ENCODE results near the gene DCAF12. TPM values are rescaled to one million over a fixed set of nuclear protein-coding genes. Genes with fewer than 3 reads are reported as not detected.

Gene DCAF12
- total and polyA plus RNA-seq, 2 of the 13 experiments (the other 11 are each of a cell fraction or from before 2014, with no cell fraction given): 26.8 to 37.4 TPM

- TF ChIP-seq CTCF (CRISPR knock-in tag; IDR thresholded peaks at IDR 0.05) (0 out of 2 replicates have a peak, but pooled peaks have one; percentile 4), TCF7 (IDR thresholded peaks at IDR 0.05; ENCODE audit: low read depth) (no peak), KDM3A (CRISPR knock-in tag; IDR thresholded peaks at IDR 0.05; ENCODE audit: low read depth) (no peak), ZNF468 (CRISPR knock-in tag; IDR thresholded peaks at IDR 0.05) (0 out of 2 replicates have a peak, but pooled peaks have one; percentile 61), ZHX1 (CRISPR knock-in tag; IDR thresholded peaks at IDR 0.05; ENCODE audit: low read depth) (peak; percentile 65; the same call in 1 of the 2 replicates), NONO (IDR thresholded peaks at IDR 0.05) (no peak), NONO (CRISPR knock-in tag; conservative IDR thresholded peaks at IDR 0.05) (peak; percentile 57; the same call in 1 of the 2 replicates), RBM39 (IDR thresholded peaks at IDR 0.05; ENCODE audit: low read depth, low read length, poor library complexity, severe bottlenecking) (peak; percentile 54), SIN3B (IDR thresholded peaks at IDR 0.05; ENCODE audit: low read length) (no peak), FOXA3 (CRISPR knock-in tag; IDR thresholded peaks at IDR 0.05) (no peak; the same call in 1 of the 2 replicates), NR2C2 (CRISPR knock-in tag; IDR thresholded peaks at IDR 0.05; ENCODE audit: borderline replicate concordance) (peak; percentile 81), AKAP8 (CRISPR knock-in tag; IDR thresholded peaks at IDR 0.05) (no peak; the same call in 1 of the 2 replicates), SOX6 (IDR thresholded peaks at IDR 0.05) (no peak), SOX6 (CRISPR knock-in tag; IDR thresholded peaks at IDR 0.05) (peak; percentile 59), MXI1 (IDR thresholded peaks at IDR 0.05; ENCODE audit: borderline replicate concordance, low read depth, low read length) (peak; percentile 55; the same call in 1 of the 3 replicates), ATF3 (CRISPR knock-in tag; IDR thresholded peaks at IDR 0.05) (no peak), ATRX (CRISPR knock-in tag; IDR thresholded peaks at IDR 0.05; ENCODE audit: borderline replicate concordance) (no peak), ZSCAN31 (CRISPR knock-in tag; IDR thresholded peaks at IDR 0.05; ENCODE audit: low read depth) (peak; percentile 88), HNRNPH1 (optimal IDR thresholded peaks at IDR 0.05; ENCODE audit: low read depth, low read length) (no peak), ZNF430 (CRISPR knock-in tag; IDR thresholded peaks at IDR 0.05) (no peak; the same call in 1 of the 2 replicates), RARG (CRISPR knock-in tag; IDR thresholded peaks at IDR 0.05; ENCODE audit: low read depth) (peak; percentile 68; the same call in 1 of the 2 replicates)
- TF ChIP-seq, protein P1, sequence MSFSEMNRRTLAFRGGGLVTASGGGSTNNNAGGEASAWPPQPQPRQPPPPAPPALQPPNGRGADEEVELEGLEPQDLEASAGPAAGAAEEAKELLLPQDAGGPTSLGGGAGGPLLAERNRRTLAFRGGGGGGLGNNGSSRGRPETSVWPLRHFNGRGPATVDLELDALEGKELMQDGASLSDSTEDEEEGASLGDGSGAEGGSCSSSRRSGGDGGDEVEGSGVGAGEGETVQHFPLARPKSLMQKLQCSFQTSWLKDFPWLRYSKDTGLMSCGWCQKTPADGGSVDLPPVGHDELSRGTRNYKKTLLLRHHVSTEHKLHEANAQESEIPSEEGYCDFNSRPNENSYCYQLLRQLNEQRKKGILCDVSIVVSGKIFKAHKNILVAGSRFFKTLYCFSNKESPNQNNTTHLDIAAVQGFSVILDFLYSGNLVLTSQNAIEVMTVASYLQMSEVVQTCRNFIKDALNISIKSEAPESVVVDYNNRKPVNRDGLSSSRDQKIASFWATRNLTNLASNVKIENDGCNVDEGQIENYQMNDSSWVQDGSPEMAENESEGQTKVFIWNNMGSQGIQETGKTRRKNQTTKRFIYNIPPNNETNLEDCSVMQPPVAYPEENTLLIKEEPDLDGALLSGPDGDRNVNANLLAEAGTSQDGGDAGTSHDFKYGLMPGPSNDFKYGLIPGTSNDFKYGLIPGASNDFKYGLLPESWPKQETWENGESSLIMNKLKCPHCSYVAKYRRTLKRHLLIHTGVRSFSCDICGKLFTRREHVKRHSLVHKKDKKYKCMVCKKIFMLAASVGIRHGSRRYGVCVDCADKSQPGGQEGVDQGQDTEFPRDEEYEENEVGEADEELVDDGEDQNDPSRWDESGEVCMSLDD (CRISPR knock-in tag; IDR thresholded peaks at IDR 0.05; ENCODE audit: borderline replicate concordance): no peak
Observed at GRCh38 chr9:34126207-34127034, at the start of gene DCAF12 (continued).
